ENCODE results near the gene SARDH.
"Not testable (repeated sequence)": the region's sequence is repeated elsewhere in the genome, so short reads cannot be mapped to it uniquely, and the experiment has no call there.

Gene SARDH

GRCh38 chr9:133768859-133769510, 30.8 kb upstream of the SARDH start:
- TF ChIP-seq CTCF (conservative IDR thresholded peaks at IDR 0.05; ENCODE audit: low read length): no peak
- no peak overlapping the region for H3K4me3 ChIP-seq (ENCODE audit: low read length)
- DNase-seq (ENCODE audit: low read depth): no peak

- no peak for TF ChIP-seq CTCF (conservative IDR thresholded peaks at IDR 0.05; ENCODE audit: low read length)
- DNase-seq (ENCODE audit: low read depth): no peak
- no peak overlapping the region for H3K4me3 ChIP-seq (ENCODE audit: low read length)
These were observed 30.3 kb upstream of the SARDH start for GRCh38 chr9:133768371-133768858.

GRCh38 chr9:133767625-133768024, 29.5 kb upstream of the SARDH start:
- H3K4me3 ChIP-seq (ENCODE audit: low read length): no peak overlapping the region
- no peak for TF ChIP-seq CTCF (conservative IDR thresholded peaks at IDR 0.05; ENCODE audit: low read length)
- no peak for DNase-seq (ENCODE audit: low read depth)

GRCh38 chr9:133767008-133767407, 28.9 kb upstream of the SARDH start:
- H3K4me3 ChIP-seq (ENCODE audit: low read length): no peak overlapping the region
- DNase-seq (ENCODE audit: low read depth): no peak
- TF ChIP-seq CTCF (conservative IDR thresholded peaks at IDR 0.05; ENCODE audit: low read length): no peak

- not testable (repeated sequence) for DNase-seq (ENCODE audit: low read depth); H3K4me3 ChIP-seq (ENCODE audit: low read length)
These were observed 28.1 kb upstream of the SARDH start for GRCh38 chr9:133766234-133766633.

GRCh38 chr9:133763272-133764183, 25.4 kb upstream of the SARDH start:
- no peak for TF ChIP-seq CTCF (conservative IDR thresholded peaks at IDR 0.05; ENCODE audit: low read length)
- DNase-seq (ENCODE audit: low read depth): peak; percentile 6
- no peak overlapping the region for H3K4me3 ChIP-seq (ENCODE audit: low read length)

- no peak for DNase-seq (ENCODE audit: low read depth)
- TF ChIP-seq CTCF (conservative IDR thresholded peaks at IDR 0.05; ENCODE audit: low read length): no peak
- H3K4me3 ChIP-seq (ENCODE audit: low read length): no peak overlapping the region
These were observed 24.5 kb upstream of the SARDH start for GRCh38 chr9:133762488-133763271.
